Chondrocyte (in vitro differentiated cells): ENCODE results near the gene GRID2IP. TPM values are rescaled to one million over a fixed set of nuclear protein-coding genes. Genes with fewer than 3 reads are reported as not detected.

Experiments
- DNase-seq: peaks from one replicate; pipeline ENCODE4 v3.0.0; 2021; ENCODE audit warnings: mixed read lengths, low spot score
- H3K27ac Mint-ChIP-seq: one replicate; pipeline ENCODE4 v1.8.0; 2021; ENCODE audit warnings: mild to moderate bottlenecking, moderate library complexity, mixed read lengths; ENCODE audit not compliant: unreplicated experiment
- H3K27me3 Mint-ChIP-seq: 2 replicates; pipeline ENCODE4 v1.8.0; 2021; ENCODE audit warnings: low read depth, mixed read lengths
- H3K36me3 Mint-ChIP-seq: 2 replicates; pipeline ENCODE4 v1.8.0; 2021; ENCODE audit warnings: low read depth, mixed read lengths
- H3K4me1 Mint-ChIP-seq: 2 replicates; pipeline ENCODE4 v1.8.0; 2021; ENCODE audit warnings: low read depth, mild to moderate bottlenecking, mixed read lengths
- H3K4me3 Mint-ChIP-seq: one replicate; pipeline ENCODE4 v1.8.0; 2021; ENCODE audit warnings: mild to moderate bottlenecking, moderate library complexity, mixed read lengths; ENCODE audit not compliant: unreplicated experiment
- H3K9me3 Mint-ChIP-seq: 2 replicates; pipeline ENCODE4 v1.8.0; 2021; ENCODE audit warnings: low read depth, mixed read lengths
- total RNA-seq: library from RNA; stranded (reverse); gene quantifications from 3 replicates; pipeline ENCODE4 v1.2.1, GENCODE V29; 2021
- TF ChIP-seq, protein P1 (sequence below): fragments of 200-600 bp; sonication (generic); IDR thresholded peaks from 2 replicates; pipeline ENCODE4 v1.5.0; 2021; ENCODE audit warnings: antibody characterized with exemption, mild to moderate bottlenecking, moderate library complexity

GRID2IP gene
- total RNA-seq, 1 donor from 2014 or later = 0.20 TPM

GRCh38 chr7:6496842-6497636 lies 54.2 kb downstream of the GRID2IP start:
- Mint-ChIP-seq H3K4me1 (no peaks in the 10 kb centered on the region), H3K9me3 (no peaks in the 10 kb centered on the region), H3K36me3 (no peaks in the 10 kb centered on the region), H3K27me3 (no peaks in the 10 kb centered on the region), H3K27ac (no peak overlapping the region), H3K4me3 (no peak overlapping the region)
- DNase-seq = no peak
- TF ChIP-seq, protein P1, sequence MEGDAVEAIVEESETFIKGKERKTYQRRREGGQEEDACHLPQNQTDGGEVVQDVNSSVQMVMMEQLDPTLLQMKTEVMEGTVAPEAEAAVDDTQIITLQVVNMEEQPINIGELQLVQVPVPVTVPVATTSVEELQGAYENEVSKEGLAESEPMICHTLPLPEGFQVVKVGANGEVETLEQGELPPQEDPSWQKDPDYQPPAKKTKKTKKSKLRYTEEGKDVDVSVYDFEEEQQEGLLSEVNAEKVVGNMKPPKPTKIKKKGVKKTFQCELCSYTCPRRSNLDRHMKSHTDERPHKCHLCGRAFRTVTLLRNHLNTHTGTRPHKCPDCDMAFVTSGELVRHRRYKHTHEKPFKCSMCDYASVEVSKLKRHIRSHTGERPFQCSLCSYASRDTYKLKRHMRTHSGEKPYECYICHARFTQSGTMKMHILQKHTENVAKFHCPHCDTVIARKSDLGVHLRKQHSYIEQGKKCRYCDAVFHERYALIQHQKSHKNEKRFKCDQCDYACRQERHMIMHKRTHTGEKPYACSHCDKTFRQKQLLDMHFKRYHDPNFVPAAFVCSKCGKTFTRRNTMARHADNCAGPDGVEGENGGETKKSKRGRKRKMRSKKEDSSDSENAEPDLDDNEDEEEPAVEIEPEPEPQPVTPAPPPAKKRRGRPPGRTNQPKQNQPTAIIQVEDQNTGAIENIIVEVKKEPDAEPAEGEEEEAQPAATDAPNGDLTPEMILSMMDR = no peak

- no peaks in the 10 kb centered on the region for H3K4me1 Mint-ChIP-seq
- TF ChIP-seq, protein P1 = no peak
- no peaks in the 10 kb centered on the region for H3K36me3 Mint-ChIP-seq
- H3K27me3 Mint-ChIP-seq = peaks cover 6% of the 10 kb centered on the region
- no peaks in the 10 kb centered on the region for H3K9me3 Mint-ChIP-seq
- no peak overlapping the region for H3K4me3 Mint-ChIP-seq
- no peak overlapping the region for H3K27ac Mint-ChIP-seq
- DNase-seq = no peak
Observed at GRCh38 chr7:6495597-6496262, 55.5 kb downstream of the GRID2IP start.

DNA sequence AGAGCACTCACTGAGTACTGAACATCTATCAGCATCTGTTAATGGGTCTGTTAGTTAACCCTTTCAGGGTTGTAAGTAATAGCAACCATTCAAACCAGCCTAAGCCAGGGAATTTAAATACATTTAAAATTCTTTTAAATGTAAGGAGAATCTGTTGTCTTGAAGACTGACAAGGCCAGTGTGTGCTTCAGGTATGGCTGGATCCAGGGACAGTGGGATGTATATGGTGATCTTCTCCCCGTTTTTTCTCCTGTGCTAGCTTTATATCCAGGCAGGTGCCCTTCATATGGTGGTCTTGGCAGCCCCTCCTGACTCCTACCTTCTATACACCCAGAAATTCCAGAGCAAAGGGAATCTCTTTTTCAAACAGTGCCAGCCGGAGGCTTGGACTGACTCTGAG lies 56.9 kb downstream of the GRID2IP start:
- H3K4me3 Mint-ChIP-seq = no peak overlapping the region
- no peak overlapping the region for H3K27ac Mint-ChIP-seq
- TF ChIP-seq, protein P1 = no peak
- H3K4me1 Mint-ChIP-seq = no peaks in the 10 kb centered on the region
- no peaks in the 10 kb centered on the region for H3K36me3 Mint-ChIP-seq
- H3K9me3 Mint-ChIP-seq = peaks cover 5% of the 10 kb centered on the region
- no peak for DNase-seq
- H3K27me3 Mint-ChIP-seq = peaks cover 6% of the 10 kb centered on the region

DNA sequence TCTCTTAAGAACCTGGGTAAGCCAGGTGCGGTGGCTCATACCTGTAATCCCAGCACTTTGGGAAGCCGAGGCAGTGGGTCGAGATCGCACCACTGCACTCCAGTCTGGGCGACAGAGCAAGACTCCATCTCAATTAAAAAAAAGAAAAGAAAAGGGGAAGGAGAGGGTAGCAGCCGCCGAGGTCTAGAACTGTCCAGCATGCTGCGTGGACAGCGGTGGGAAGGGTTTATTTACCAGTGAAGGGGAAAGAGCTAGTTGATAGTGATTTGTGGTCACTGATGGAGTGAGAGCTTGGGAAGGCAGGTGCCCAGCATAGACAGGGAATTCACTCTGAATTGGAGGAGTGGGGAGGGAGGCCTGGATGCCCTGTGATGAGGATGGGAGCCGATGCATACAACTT lies 60.1 kb downstream of the GRID2IP start:
- DNase-seq = peak; percentile 21
- peaks cover 6% of the 10 kb centered on the region for H3K27me3 Mint-ChIP-seq
- H3K9me3 Mint-ChIP-seq = peaks cover 5% of the 10 kb centered on the region
- H3K4me3 Mint-ChIP-seq = no peak overlapping the region
- no peaks in the 10 kb centered on the region for H3K4me1 Mint-ChIP-seq
- TF ChIP-seq, protein P1 = no peak
- no peak overlapping the region for H3K27ac Mint-ChIP-seq
- H3K36me3 Mint-ChIP-seq = no peaks in the 10 kb centered on the region

DNA sequence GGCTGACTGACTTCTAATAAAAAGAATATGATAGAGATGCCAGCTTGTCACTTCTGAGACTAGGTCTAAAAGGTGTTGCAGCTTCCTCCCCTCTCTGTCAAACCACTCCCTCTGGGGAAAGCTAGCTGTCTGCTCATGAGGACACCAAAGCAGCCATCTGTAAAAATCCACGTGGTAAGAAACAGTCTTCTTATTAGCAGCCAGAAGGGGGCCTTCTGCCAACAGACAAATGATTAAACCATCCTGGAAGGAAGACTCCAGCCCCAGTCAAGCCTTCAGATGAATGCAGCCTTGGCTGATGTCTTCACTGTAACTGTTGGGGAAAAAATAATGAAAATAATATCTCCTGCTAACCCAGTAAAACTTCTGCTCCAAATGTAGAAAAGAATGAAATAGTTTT lies 61.6 kb downstream of the GRID2IP start:
- no peak for DNase-seq
- Mint-ChIP-seq H3K4me3 (no peak overlapping the region), H3K27me3 (peaks cover 6% of the 10 kb centered on the region), H3K27ac (no peak overlapping the region), H3K9me3 (peaks cover 7% of the 10 kb centered on the region), H3K4me1 (peaks cover 2% of the 10 kb centered on the region), H3K36me3 (peaks cover under 1% of the 10 kb centered on the region)
- TF ChIP-seq, protein P1 = no peak
